ENCODE measurements around the gene OR2AG2.
"Not testable (repeated sequence)": the region's sequence is repeated elsewhere in the genome, so short reads cannot be mapped to it uniquely, and the experiment has no call there.

OR2AG2 gene

GRCh38 chr11:6771926-6772893, at the start of gene OR2AG2:
OR2AG2 (minus strand) TSS chr11:6771976; CDS start chr11:6768957, 3,019 bp downstream.
- no peak for DNase-seq (ENCODE audit: low read depth in 2 of 2)

DNA sequence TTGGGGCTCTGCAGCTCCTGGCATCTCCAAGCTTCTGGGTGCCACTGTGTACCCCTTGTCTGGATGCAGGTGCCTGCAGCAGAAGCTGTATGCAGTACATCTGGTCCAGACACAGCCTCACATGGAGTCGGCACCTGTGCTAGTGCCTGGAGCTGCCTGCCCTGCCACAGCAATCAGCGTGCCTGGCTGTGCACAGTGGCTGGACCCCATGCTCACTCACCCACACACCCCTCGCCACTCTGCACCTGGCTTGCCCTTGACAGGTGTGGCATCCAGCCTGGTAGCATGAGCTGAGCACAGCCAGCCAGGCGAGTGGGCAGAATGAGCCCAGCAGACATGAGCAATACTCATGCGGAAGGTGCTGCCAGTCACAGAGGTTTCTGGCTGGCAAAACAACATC, 47.2 kb upstream of the OR2AG2 start:
- no peak for DNase-seq (ENCODE audit: low read depth in 2 of 2)

GRCh38 chr11:6817694-6818093, 45.9 kb upstream of the OR2AG2 start:
- no peak for DNase-seq (ENCODE audit: low read depth in 2 of 2)

DNA sequence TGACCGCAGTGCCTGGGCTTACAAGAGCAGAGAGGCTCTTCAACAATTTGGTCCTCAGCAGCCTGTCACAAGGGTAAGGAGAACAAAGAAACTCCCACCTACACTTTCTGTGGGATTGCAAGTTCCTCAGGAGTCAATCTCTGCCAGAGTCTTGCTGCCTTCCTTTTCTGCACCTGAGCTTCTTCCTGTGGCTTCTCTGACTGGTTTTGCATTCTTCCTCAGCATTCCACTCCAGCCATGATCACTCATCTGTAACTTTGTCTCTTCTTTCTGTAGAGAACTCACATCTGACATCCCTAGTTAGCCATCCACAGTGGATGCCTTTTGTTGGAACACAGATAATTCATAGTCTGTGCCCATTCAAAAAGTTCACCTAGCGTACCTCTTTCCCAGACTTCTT, 41.9 kb upstream of the OR2AG2 start:
- DNase-seq (ENCODE audit: low read depth in 2 of 2): no peak

DNA sequence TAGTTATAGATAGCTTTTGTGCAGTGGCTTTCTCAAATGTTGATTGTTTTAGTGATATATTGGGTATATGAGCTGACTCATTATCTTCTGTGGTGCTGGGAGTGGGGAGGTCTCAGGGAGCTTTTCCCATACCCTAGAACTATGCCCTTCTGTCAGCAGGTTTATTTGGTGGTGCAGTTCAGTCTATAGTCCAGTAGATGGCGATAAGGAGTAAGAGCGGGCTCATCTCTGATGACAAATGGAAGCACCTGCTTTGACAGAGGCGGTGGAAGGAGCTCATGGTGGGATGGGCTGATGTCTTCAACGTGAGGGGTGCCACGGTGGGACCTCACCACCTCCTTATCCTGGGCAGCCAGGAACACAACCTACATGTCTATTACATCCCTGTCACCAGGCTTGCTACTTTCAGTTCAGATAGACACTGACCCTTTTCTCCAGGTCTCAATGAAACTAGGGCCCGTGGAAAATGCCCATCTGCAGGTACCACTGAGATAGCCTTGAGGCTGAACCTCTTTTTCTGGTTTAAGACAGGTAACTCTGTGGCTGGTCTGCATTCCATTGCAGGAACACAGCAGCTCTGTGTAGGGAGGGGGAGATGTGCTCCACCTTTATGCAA, 40.7 kb upstream of the OR2AG2 start:
- DNase-seq (ENCODE audit: low read depth in 2 of 2): no peak

- not testable (repeated sequence) for DNase-seq (ENCODE audit: low read depth in 2 of 2)
Observed at GRCh38 chr11:6801075-6801474, 29.3 kb upstream of the OR2AG2 start.

- DNase-seq (ENCODE audit: low read depth in 2 of 2): no peak
Observed at GRCh38 chr11:6799402-6799801, 27.6 kb upstream of the OR2AG2 start, which contains the start of gene OR6A2. OR6A2 (minus strand) TSS chr11:6799689; CDS start chr11:6795708, 3,981 bp downstream.

GRCh38 chr11:6794639-6795038, 22.9 kb upstream of the OR2AG2 start:
- DNase-seq (ENCODE audit: low read depth in 2 of 2): no peak

GRCh38 chr11:6790546-6790945, 18.8 kb upstream of the OR2AG2 start:
- DNase-seq (ENCODE audit: low read depth in 2 of 2): no peak

GRCh38 chr11:6782720-6783119, 10.9 kb upstream of the OR2AG2 start, which contains the start of gene OR2AG1:
OR2AG1 (plus strand) TSS chr11:6783020; CDS start chr11:6785038, 2,018 bp downstream.
- no peak for DNase-seq (ENCODE audit: low read depth in 2 of 2)

GRCh38 chr11:6780829-6781228, 9.1 kb upstream of the OR2AG2 start:
- DNase-seq (ENCODE audit: low read depth in 2 of 2): no peak

GRCh38 chr11:6778518-6778917, 6.7 kb upstream of the OR2AG2 start:
- DNase-seq (ENCODE audit: low read depth in 2 of 2): no peak

DNA sequence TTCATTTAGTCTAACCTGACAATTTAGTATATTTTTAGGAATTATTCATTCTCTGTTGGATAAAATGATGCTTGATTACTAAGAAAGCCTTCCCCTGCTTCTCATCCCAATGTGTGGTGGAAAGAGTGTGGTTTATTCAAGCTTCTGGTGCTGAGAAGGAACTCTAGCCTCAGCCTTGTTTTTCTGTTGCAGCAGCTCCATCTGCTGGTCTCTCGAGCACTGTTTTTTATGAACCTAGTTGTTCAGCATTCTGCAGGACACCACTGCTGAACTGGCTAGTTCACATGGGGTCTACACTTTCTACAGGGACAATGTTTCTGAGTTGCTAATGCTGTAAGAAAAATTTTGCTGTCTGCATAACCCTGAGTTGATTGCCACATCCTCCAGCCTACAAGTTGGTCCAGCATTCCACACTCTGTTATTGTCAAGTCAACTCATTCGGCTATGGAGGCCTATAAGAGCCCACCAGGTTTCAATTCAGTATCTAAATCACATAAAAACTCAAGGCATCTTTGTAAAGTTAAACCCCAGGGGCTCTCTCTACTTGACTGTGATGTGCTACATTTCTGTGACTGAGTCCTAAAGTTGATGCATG, 14.3 kb downstream of the OR2AG2 start:
- peak; percentile 34 for DNase-seq (ENCODE audit: low read depth in 2 of 2)

DNA sequence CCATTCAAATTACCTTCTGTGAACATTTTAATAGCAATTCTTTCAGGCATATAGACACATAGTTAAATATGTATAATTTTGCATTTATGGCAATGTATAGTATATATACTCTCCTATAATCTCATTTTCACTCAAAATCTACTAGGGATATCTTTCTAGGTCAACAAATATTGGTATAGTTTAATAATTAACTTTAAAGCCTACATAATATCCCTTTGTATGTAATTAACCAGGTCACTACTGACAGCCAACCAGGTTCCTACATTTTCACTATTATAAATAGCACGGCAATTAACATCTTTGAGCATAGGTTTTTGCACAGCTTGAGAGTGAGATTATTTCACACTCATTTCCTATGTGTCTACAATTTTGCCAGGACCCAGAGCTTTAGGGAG, 15.8 kb downstream of the OR2AG2 start:
- DNase-seq (ENCODE audit: low read depth in 2 of 2): no peak

DNA sequence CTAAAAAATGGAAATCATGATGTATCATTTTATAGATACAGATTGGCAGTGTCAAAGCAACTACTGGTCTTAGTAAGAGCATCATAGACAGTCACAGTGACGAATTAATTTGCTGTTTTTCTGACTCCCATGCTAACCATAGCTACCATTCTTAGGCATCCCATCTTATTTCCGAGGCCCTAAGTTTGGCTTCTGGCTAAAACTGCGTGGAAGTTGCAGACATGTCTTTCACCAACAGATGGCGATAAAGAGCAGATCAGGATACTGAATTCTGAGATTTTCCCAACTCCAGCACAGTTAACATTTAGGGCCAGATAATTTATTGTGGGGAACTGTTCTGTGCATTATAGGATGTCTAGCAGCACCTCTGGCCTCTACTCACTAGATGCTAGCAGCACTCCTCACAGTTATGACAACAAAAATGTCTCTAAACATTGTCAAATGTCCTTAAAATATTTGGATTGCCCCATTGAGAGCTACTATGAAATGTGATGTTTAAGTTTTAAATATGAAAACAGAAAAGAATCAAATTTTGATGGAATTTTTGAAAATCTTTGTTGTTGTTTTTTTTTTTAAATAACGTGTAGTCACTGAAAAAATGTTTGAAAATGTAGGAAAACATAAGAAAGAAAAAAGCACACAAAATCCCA, 16.3 kb downstream of the OR2AG2 start:
- DNase-seq (ENCODE audit: low read depth in 2 of 2): no peak

DNA sequence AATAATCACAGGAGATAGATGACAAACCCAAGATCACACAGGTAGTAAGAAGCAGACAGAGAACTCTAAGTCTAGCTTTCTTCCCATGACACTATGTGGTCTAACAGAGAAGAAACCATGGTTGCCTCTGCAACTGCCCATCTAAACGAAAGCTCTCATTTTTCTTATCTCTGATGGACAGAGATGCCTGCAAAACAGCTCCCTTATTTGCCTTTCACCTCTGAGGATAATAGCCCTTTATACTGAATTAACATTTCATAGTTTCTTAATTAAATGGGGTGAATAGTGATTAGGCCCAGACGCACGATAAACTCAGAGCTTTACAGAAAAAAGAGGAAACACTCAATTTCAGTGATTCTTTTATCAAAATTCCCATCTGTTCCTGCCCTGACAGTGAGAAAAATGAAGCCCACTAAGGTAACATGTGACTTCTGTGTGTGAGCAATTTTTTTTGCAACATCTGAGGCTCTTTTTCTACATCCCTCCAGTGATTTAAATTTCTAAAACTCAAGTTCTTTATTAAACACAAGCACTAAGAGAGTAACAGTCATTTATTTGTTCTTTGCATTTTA, 24.6 kb downstream of the OR2AG2 start:
- DNase-seq (ENCODE audit: low read depth in 2 of 2): no peak

DNA sequence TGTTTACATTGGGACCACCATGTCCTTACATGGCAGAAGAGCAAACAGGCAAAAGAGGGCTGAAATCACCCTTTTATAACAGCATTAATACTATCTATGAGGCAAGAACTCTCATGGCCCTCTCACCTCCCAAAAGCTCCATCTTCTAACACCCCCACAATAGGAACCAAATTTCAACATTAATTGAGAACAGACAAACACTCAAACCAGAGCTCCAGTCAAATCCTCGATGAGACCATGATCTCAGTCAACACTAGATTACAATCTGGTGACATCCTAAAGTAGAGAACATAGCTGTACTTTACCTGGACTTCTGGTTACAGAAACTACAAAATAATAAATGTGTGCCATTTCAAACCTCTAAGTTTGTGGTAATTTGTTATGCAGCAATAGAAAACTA, 25.1 kb downstream of the OR2AG2 start:
- DNase-seq (ENCODE audit: low read depth in 2 of 2): no peak

- DNase-seq (ENCODE audit: low read depth in 2 of 2): no peak
Observed at GRCh38 chr11:6746086-6746618, 25.6 kb downstream of the OR2AG2 start.

DNA sequence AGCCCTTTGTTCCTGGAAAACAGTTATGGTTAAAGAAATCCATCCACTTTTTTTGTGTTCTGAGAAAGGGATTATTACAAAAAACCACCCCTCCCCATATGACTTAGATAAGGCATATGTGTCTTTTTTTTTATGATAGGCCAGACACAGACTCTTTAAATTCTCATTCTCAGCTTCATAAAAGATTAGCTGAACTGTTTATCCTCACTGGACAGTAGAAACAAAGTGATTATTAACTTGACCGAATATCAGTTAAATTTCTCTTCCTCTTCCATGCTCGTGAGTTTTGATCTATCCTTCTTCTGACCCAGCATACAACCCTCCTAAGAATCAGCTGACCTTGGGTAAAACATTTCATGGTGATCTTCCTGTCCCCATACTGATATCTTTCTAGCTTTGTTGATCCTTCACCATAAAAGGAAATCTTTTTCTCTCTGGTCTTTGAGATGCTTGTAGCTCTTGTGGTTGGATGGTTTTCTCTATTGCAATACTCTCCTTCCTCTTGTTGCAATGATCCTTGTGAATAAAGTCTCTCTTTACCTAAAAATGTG, 26.2 kb downstream of the OR2AG2 start:
- DNase-seq (ENCODE audit: low read depth in 2 of 2): no peak

GRCh38 chr11:6745018-6745417, 26.8 kb downstream of the OR2AG2 start:
- no peak for DNase-seq (ENCODE audit: low read depth in 2 of 2)

GRCh38 chr11:6742260-6742659, 29.5 kb downstream of the OR2AG2 start:
- DNase-seq (ENCODE audit: low read depth in 2 of 2): no peak

Measured in stimulated activated CD4-positive, alpha-beta T cell treated with anti-CD3 and anti-CD28 coated beads, Interleukin-1b, Interleukin-23, amount 100 ng/mL, for 1 hour (primary cell).